ENCODE data around the gene CPE. TPM values are rescaled to one million over a fixed set of nuclear protein-coding genes. Genes with fewer than 3 reads are reported as not detected.

Gene CPE
- total RNA-seq, 1 experiment from 2014 or later = 29.3 TPM

- Histone ChIP-seq H3K4me3 (replicated peaks in 1 of 2; ENCODE audit: low read depth in 1 of 2, low read length in 2 of 2) (no peak overlapping the region), H3K27ac (ENCODE audit: low read depth, low read length) (no peak overlapping the region), H4K20me1 (ENCODE audit: insufficient read depth) (no peaks in the 10 kb centered on the region), H3K9me2 (ENCODE audit: insufficient read depth) (no peaks in the 10 kb centered on the region), H3K36me3 (ENCODE audit: control insufficient read depth in 1 of 2, insufficient read depth in 2 of 2, low read length in 2 of 2) (no peaks in the 10 kb centered on the region), H3K9ac (ENCODE audit: low read length) (no peak overlapping the region), H3K27me3 (ENCODE audit: insufficient read depth, low read length) (no peaks in the 10 kb centered on the region), H3K4me2 (ENCODE audit: low read length) (no peak overlapping the region), H3K9me3 (ENCODE audit: control insufficient read depth in 1 of 2, insufficient read depth in 1 of 2, low read depth in 1 of 2, low read length in 2 of 2) (no peaks in the 10 kb centered on the region), H2AFZ (ENCODE audit: low read depth, low read length, poor library complexity, severe bottlenecking) (no peak overlapping the region), H3K4me1 (ENCODE audit: control insufficient read depth in 1 of 2, insufficient read depth in 2 of 2, low read length in 2 of 2) (peaks cover 0 to 3% of the 10 kb centered on the region in 2 experiments; a peak in 2 of 4 replicates), H3K79me2 (ENCODE audit: insufficient read depth, low read length) (no peaks in the 10 kb centered on the region)
- ATAC-seq = 0 out of 2 replicates have a peak, but pooled peaks have one; percentile 12
- ChIA-PET RAD21 (ENCODE audit: low non-redundant PET in 1 of 2, low total read pairs in 2 of 2, uncharacterized antibody in 2 of 2, unreplicated experiment in 2 of 2) (no interaction called here), POLR2A (no interaction called here), CTCF (interaction anchor here (1.3 kb wide), 1 partner anchor 9 kb away, joined by 3 read pairs; no protein-coding TSS in a partner anchor)
- BruUV-seq (replicated peaks) = no TSS peak
- intact Hi-C loops (cut with micrococcal nuclease) = loop anchor here (10.0 kb wide), 1 partner anchor 743 kb away; no protein-coding TSS in a partner anchor
- TF ChIP-seq MAX (IDR thresholded peaks at IDR 0.05) (no peak), CEBPB (IDR thresholded peaks at IDR 0.05; ENCODE audit: low read depth) (no peak), EZH2phosphoT487 (IDR thresholded peaks at IDR 0.05; ENCODE audit: borderline replicate concordance) (no peak), CBX3 (IDR thresholded peaks at IDR 0.05; ENCODE audit: low read depth) (no peak), CTCF (IDR thresholded peaks at IDR 0.05 in 2 of 3, conservative IDR thresholded peaks at IDR 0.05 in 1 of 3; ENCODE audit: borderline replicate concordance in 1 of 3, insufficient read depth in 1 of 3, low read depth in 2 of 3, low read length in 2 of 3) (0 out of 6 replicates have a peak, but pooled peaks of 1 of the 3 experiments have one; percentile 15), SIN3A (IDR thresholded peaks at IDR 0.05; ENCODE audit: low read depth) (no peak)
- DNase-seq (ENCODE audit: low read depth, low spot score) = no peak
Observed at GRCh38 chr4:165351359-165352130, 27.3 kb upstream of the CPE start.

Data from HCT116 (cell line).